Progenitor cell of endocrine pancreas (in vitro differentiated cells): ENCODE data around the gene FMN2. TPM values are rescaled to one million over a fixed set of nuclear protein-coding genes. Genes with fewer than 3 reads are reported as not detected.
A peak's percentile ranks its signal among the peaks of the same experiment; 100 is the strongest.

ENCODE experiments used
- DNase-seq: peaks from one replicate; pipeline ENCODE4 v3.0.0; 2021; ENCODE audit warnings: low spot score; ENCODE audit not compliant: unreplicated experiment
- H3K27ac Mint-ChIP-seq: 2 replicates; pipeline ENCODE4 v1.8.0; 2021; ENCODE audit warnings: mild to moderate bottlenecking, moderate library complexity, mixed read lengths
- H3K27me3 Mint-ChIP-seq: 2 replicates; pipeline ENCODE4 v1.8.0; 2021; ENCODE audit warnings: mixed read lengths
- H3K36me3 Mint-ChIP-seq: 2 replicates; pipeline ENCODE4 v1.8.0; 2022; ENCODE audit warnings: mixed read lengths; ENCODE audit not compliant: insufficient read depth
- H3K4me1 Mint-ChIP-seq: 2 replicates; pipeline ENCODE4 v1.8.0; 2021; ENCODE audit warnings: low read depth, mixed read lengths
- H3K4me3 Mint-ChIP-seq: 2 replicates; pipeline ENCODE4 v1.8.0; 2021; ENCODE audit warnings: low read depth, mild to moderate bottlenecking, moderate library complexity, mixed read lengths
- H3K9me3 Mint-ChIP-seq: 2 replicates; pipeline ENCODE4 v1.8.0; 2021; ENCODE audit warnings: low read depth, mixed read lengths
- CTCF ChIP-seq: fragments of 200-600 bp; sonication (generic); IDR thresholded peaks from one replicate; pipeline ENCODE4 v1.5.0; 2021; ENCODE audit warnings: antibody characterized with exemption, mild to moderate bottlenecking; ENCODE audit not compliant: unreplicated experiment
- total RNA-seq: library from RNA; stranded (reverse); gene quantifications from 2 replicates; pipeline ENCODE4 v1.2.1, GENCODE V29; 2021

Gene FMN2
- total RNA-seq, 1 donor from 2014 or later = 3.2 TPM

DNA sequence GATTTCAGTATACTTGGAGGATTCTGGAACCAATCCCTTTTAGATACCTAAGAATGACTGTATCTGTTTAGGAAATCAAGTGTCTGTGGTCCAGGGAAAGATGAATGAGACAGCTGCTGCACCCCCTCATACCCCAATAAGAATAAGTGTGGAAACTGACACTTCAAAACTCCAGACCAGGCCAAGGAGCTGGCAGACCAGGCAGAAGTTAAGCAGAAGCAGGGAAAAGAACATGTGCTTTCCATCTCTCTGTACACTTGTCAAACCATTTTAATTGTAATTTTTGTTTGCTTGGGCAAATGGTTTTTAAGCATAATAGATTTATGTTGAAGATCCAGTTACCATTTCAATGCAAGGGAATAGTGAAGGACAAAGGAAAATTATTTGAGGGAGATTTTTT lies 420.1 kb downstream of the FMN2 start:
- Mint-ChIP-seq H3K36me3 (no peaks in the 10 kb centered on the region), H3K27ac (no peak overlapping the region), H3K4me1 (peaks cover 7% of the 10 kb centered on the region), H3K9me3 (peaks cover 7% of the 10 kb centered on the region), H3K27me3 (peaks cover 4% of the 10 kb centered on the region), H3K4me3 (no peak overlapping the region)
- no peak for TF ChIP-seq CTCF
- DNase-seq = no peak

- peaks cover 2% of the 10 kb centered on the region for H3K27me3 Mint-ChIP-seq
- H3K9me3 Mint-ChIP-seq = peaks cover 4% of the 10 kb centered on the region
- DNase-seq = no peak
- H3K36me3 Mint-ChIP-seq = no peaks in the 10 kb centered on the region
- H3K27ac Mint-ChIP-seq = no peak overlapping the region
- no peak for TF ChIP-seq CTCF
- H3K4me3 Mint-ChIP-seq = no peak overlapping the region
- H3K4me1 Mint-ChIP-seq = peaks cover 7% of the 10 kb centered on the region
These were observed 423.8 kb downstream of the FMN2 start for GRCh38 chr1:240515505-240515904.

DNA sequence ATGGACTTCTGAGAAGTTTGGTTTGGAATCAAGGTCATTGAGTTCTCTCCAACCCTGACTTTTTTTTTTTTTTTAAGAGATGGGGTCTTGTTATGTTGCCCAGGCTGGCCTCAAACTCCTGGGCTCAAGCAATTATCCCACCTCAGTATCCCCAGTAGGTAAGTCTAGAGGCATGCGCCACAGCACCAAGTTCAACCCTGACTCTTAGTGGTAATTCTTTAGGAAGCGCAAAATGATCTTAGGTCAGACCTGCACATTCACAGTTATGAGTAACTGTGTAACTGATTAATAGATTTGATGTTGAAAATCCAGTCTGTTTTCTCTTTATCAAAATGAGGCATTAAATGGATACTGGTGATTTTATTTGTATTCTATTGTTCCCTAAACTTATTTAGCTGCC lies 424.4 kb downstream of the FMN2 start:
- peaks cover 2% of the 10 kb centered on the region for H3K27me3 Mint-ChIP-seq
- H3K36me3 Mint-ChIP-seq = no peaks in the 10 kb centered on the region
- H3K4me3 Mint-ChIP-seq = no peak overlapping the region
- H3K4me1 Mint-ChIP-seq = peaks cover 7% of the 10 kb centered on the region
- H3K9me3 Mint-ChIP-seq = peaks cover 4% of the 10 kb centered on the region
- no peak overlapping the region for H3K27ac Mint-ChIP-seq
- DNase-seq = no peak
- no peak for TF ChIP-seq CTCF

- peaks cover 2% of the 10 kb centered on the region for H3K27me3 Mint-ChIP-seq
These were observed 426.2 kb downstream of the FMN2 start for GRCh38 chr1:240517891-240518290.

DNA sequence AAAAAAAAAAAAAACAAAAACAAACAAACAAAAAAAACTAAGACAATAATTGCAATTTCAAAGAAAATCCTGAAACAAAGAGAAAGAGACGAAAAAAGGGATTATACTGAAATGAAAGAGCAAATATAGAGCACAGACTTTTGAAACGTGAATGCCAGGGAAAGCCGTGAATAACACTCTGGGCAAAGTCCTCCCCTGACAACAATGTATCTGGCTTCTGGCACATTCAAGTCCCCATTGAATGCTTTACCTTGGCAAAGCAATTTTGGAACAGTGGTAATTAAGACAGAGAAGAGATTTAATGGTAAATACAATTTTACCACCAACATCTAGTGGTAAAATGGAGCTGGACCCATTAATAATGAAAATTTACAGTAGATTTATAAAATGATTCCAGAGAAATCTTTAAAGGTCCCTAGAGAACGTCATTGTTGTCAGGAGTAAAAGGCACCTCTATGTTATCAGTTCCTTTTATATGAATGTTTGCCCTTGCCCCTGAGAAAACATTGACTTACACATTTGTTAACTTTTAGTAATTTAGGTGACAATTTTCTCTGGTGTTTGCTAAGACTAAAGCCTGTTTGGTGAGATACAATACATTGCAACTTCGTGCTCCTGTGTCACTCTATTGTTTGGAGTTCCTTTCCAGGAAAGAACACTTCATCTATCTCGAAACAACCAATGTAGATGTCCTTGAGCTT lies 430.6 kb downstream of the FMN2 start:
- peaks cover 2% of the 10 kb centered on the region for H3K27me3 Mint-ChIP-seq
- DNase-seq = no peak
- H3K4me3 Mint-ChIP-seq = peak overlapping the region; percentile 15
- no peaks in the 10 kb centered on the region for H3K36me3 Mint-ChIP-seq
- peaks cover 47% of the 10 kb centered on the region for H3K4me1 Mint-ChIP-seq
- peak overlapping the region; percentile 81 for H3K27ac Mint-ChIP-seq
- H3K9me3 Mint-ChIP-seq = no peaks in the 10 kb centered on the region
- TF ChIP-seq CTCF = no peak

More at GRCh38 chr1:240517891-240518290, 426.2 kb downstream of the FMN2 start:
- H3K9me3 Mint-ChIP-seq = peaks cover 4% of the 10 kb centered on the region
- no peak for TF ChIP-seq CTCF
- H3K4me3 Mint-ChIP-seq = no peak overlapping the region
- no peak overlapping the region for H3K27ac Mint-ChIP-seq
- H3K36me3 Mint-ChIP-seq = no peaks in the 10 kb centered on the region
- peaks cover 16% of the 10 kb centered on the region for H3K4me1 Mint-ChIP-seq
- DNase-seq = no peak
